ENCODE results near the gene CASQ1.

GRCh38 chr1:160210561-160210960 lies 20.2 kb downstream of the CASQ1 start:
- TF ChIP-seq POLR2A (IDR thresholded peaks at IDR 0.05) (no peak), EP300 (IDR thresholded peaks at IDR 0.05) (no peak)
- TF ChIP-seq, protein P1, sequence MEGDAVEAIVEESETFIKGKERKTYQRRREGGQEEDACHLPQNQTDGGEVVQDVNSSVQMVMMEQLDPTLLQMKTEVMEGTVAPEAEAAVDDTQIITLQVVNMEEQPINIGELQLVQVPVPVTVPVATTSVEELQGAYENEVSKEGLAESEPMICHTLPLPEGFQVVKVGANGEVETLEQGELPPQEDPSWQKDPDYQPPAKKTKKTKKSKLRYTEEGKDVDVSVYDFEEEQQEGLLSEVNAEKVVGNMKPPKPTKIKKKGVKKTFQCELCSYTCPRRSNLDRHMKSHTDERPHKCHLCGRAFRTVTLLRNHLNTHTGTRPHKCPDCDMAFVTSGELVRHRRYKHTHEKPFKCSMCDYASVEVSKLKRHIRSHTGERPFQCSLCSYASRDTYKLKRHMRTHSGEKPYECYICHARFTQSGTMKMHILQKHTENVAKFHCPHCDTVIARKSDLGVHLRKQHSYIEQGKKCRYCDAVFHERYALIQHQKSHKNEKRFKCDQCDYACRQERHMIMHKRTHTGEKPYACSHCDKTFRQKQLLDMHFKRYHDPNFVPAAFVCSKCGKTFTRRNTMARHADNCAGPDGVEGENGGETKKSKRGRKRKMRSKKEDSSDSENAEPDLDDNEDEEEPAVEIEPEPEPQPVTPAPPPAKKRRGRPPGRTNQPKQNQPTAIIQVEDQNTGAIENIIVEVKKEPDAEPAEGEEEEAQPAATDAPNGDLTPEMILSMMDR (IDR thresholded peaks at IDR 0.05): no peak
